Activated naive CD8-positive, alpha-beta T cell (primary cell): ENCODE measurements around the gene GALNT4.

Source experiments
- H3K27ac Mint-ChIP-seq: one replicate; pipeline ENCODE4 v1.8.0; 2021; ENCODE audit warnings: mixed read lengths
- H3K27me3 Mint-ChIP-seq: one replicate; pipeline ENCODE4 v1.8.0; 2021; ENCODE audit warnings: mixed read lengths
- H3K36me3 Mint-ChIP-seq: one replicate; pipeline ENCODE4 v1.8.0; 2021; ENCODE audit warnings: mixed read lengths
- H3K4me1 Mint-ChIP-seq: one replicate; pipeline ENCODE4 v1.8.0; 2021; ENCODE audit warnings: low read depth, mixed read lengths
- H3K4me3 Mint-ChIP-seq: one replicate; pipeline ENCODE4 v1.8.0; 2021; ENCODE audit warnings: mild to moderate bottlenecking, mixed read lengths
- H3K9me3 Mint-ChIP-seq: one replicate; pipeline ENCODE4 v1.8.0; 2021; ENCODE audit warnings: low read depth, mixed read lengths

GALNT4 gene

GRCh38 chr12:89492883-89493282 is 31.7 kb downstream of the GALNT4 start:
- H3K27me3 Mint-ChIP-seq = no peaks in the 10 kb centered on the region
- H3K36me3 Mint-ChIP-seq = peaks cover 11% of the 10 kb centered on the region
- peaks cover 22% of the 10 kb centered on the region for H3K4me1 Mint-ChIP-seq
- H3K4me3 Mint-ChIP-seq = no peak overlapping the region
- peak overlapping the region; percentile 64 for H3K27ac Mint-ChIP-seq
- H3K9me3 Mint-ChIP-seq = no peaks in the 10 kb centered on the region

GRCh38 chr12:89490922-89491321 is 33.7 kb downstream of the GALNT4 start:
- Mint-ChIP-seq H3K9me3 (no peaks in the 10 kb centered on the region), H3K36me3 (peaks cover 22% of the 10 kb centered on the region), H3K4me3 (no peak overlapping the region), H3K27me3 (no peaks in the 10 kb centered on the region), H3K27ac (no peak overlapping the region), H3K4me1 (peaks cover 19% of the 10 kb centered on the region)

- no peaks in the 10 kb centered on the region for H3K27me3 Mint-ChIP-seq
- no peaks in the 10 kb centered on the region for H3K4me1 Mint-ChIP-seq
- H3K36me3 Mint-ChIP-seq = peaks cover 26% of the 10 kb centered on the region
- H3K9me3 Mint-ChIP-seq = no peaks in the 10 kb centered on the region
- H3K4me3 Mint-ChIP-seq = no peak overlapping the region
- no peak overlapping the region for H3K27ac Mint-ChIP-seq
Observed at GRCh38 chr12:89486264-89486663, 38.3 kb downstream of the GALNT4 start.

GRCh38 chr12:89484470-89484869 is 40.1 kb downstream of the GALNT4 start:
- H3K4me3 Mint-ChIP-seq = no peak overlapping the region
- no peaks in the 10 kb centered on the region for H3K27me3 Mint-ChIP-seq
- H3K27ac Mint-ChIP-seq = no peak overlapping the region
- no peaks in the 10 kb centered on the region for H3K4me1 Mint-ChIP-seq
- peaks cover 28% of the 10 kb centered on the region for H3K36me3 Mint-ChIP-seq
- no peaks in the 10 kb centered on the region for H3K9me3 Mint-ChIP-seq

GRCh38 chr12:89481213-89481914 is 43.2 kb downstream of the GALNT4 start:
- H3K27me3 Mint-ChIP-seq = no peaks in the 10 kb centered on the region
- peaks cover 6% of the 10 kb centered on the region for H3K4me1 Mint-ChIP-seq
- no peak overlapping the region for H3K27ac Mint-ChIP-seq
- no peak overlapping the region for H3K4me3 Mint-ChIP-seq
- no peaks in the 10 kb centered on the region for H3K9me3 Mint-ChIP-seq
- H3K36me3 Mint-ChIP-seq = peaks cover 21% of the 10 kb centered on the region

DNA sequence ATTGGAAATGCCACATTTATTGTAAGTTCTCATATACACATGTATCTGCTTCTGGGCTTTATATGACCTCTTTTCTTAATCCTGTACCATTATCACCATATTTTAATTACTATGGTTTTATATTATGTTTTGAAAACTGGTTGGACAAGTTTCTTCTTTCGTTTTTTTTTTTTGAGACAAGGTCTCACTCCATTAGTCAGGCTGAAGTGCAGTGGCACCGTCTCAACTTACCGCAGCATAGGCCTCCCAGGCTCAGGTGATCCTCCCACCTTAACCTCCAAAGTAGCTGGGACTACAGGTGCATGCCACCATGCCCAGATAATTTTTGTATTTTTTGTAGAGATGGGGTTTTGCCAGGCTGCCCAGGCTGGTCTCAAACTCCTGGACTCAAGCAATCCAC is 44.6 kb downstream of the GALNT4 start:
- Mint-ChIP-seq H3K4me1 (peaks cover 10% of the 10 kb centered on the region), H3K27ac (no peak overlapping the region), H3K9me3 (no peaks in the 10 kb centered on the region), H3K27me3 (no peaks in the 10 kb centered on the region), H3K4me3 (no peak overlapping the region), H3K36me3 (peaks cover 10% of the 10 kb centered on the region)

GRCh38 chr12:89477633-89478279 is 46.8 kb downstream of the GALNT4 start:
- H3K9me3 Mint-ChIP-seq = no peaks in the 10 kb centered on the region
- no peak overlapping the region for H3K4me3 Mint-ChIP-seq
- H3K36me3 Mint-ChIP-seq = peaks cover 5% of the 10 kb centered on the region
- peaks cover 13% of the 10 kb centered on the region for H3K4me1 Mint-ChIP-seq
- no peaks in the 10 kb centered on the region for H3K27me3 Mint-ChIP-seq
- H3K27ac Mint-ChIP-seq = peak overlapping the region; percentile 17

GRCh38 chr12:89476904-89477595 is 47.5 kb downstream of the GALNT4 start:
- no peak overlapping the region for H3K4me3 Mint-ChIP-seq
- H3K36me3 Mint-ChIP-seq = peaks cover 4% of the 10 kb centered on the region
- H3K27ac Mint-ChIP-seq = no peak overlapping the region

DNA sequence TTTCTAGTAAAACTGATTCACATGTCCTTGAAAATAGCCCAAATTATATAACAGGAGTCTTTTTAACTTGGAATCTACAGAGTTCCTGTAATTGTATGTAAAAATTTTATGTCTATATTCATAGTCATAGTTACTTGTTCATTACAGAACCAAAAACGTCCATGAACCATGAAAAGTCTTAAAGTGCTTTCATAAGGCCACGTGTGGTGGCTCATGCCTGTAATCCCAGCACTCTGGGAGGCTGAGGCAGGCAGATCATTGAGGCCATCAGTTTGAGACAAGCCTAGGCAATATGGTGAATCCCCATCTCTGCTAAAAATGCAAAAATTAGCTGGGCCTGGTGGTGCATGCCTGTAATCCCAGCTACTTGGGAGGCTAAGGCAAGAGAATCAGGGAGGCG is 48.4 kb downstream of the GALNT4 start:
- H3K27me3 Mint-ChIP-seq = no peaks in the 10 kb centered on the region
- no peak overlapping the region for H3K27ac Mint-ChIP-seq
- H3K4me1 Mint-ChIP-seq = peaks cover 23% of the 10 kb centered on the region
- H3K36me3 Mint-ChIP-seq = peaks cover 2% of the 10 kb centered on the region
- no peak overlapping the region for H3K4me3 Mint-ChIP-seq
- H3K9me3 Mint-ChIP-seq = no peaks in the 10 kb centered on the region

More at GRCh38 chr12:89476904-89477595, 47.5 kb downstream of the GALNT4 start:
- H3K4me1 Mint-ChIP-seq = peaks cover 19% of the 10 kb centered on the region
- no peaks in the 10 kb centered on the region for H3K9me3 Mint-ChIP-seq
- H3K27me3 Mint-ChIP-seq = no peaks in the 10 kb centered on the region

DNA sequence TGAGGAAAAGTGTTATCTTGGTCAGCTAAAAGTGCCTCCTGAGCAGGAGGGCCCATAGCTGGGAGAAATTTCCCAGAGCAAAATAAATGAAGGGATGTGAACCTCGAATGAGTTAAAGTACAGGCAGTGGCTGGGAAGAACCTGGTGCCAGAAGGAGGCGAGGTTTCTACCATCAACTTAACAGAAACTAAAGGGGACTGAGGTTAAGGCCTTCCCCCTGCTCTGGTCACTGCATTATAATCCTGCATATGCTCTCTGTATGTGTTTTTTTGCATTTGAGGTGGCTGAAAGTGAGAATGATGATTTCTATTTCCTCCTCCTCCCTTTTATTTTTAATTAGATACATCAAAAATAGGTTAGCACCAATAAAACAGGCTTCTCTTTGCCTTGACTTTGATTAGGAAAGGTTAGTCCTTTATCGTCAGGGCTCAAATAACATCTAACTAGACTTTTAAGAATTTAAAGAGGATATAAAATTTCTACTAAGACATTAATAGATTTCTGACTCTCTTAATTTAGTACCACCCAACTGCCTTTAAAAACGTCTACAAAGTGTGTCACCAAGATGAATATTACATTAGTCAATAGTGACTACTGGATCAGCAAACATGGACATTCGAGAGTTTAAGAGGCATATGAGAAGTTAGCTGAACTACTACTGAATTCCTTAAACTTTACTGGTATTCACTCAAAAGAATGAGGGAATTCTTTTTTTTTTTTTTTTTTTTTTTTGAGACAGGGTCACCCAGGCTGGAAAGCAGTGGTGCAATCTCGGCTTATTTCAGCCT is 49.2 kb downstream of the GALNT4 start:
- Mint-ChIP-seq H3K4me1 (peaks cover 31% of the 10 kb centered on the region), H3K27me3 (no peaks in the 10 kb centered on the region), H3K9me3 (no peaks in the 10 kb centered on the region), H3K4me3 (no peak overlapping the region), H3K36me3 (no peaks in the 10 kb centered on the region), H3K27ac (peak overlapping the region; percentile 24)

DNA sequence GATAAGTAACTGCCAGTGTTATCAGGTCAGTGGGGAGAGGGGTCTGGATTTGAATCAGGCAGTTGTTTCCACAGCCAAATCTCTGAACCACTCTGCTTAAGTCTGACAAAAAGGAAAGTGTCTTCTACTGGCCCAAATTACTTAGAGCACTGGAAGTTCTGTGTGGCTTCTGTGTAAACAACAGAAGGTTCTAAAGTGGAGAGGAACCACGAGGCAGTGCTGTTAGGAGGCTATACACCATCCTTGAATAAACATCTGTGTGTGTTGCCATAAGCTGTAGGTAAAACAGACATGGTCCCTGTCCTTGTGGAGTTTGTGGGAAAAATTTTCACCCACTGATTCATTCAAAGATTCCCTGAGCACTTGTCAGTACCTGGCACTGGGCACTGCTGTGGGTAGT is 50.0 kb downstream of the GALNT4 start:
- H3K27ac Mint-ChIP-seq = peak overlapping the region; percentile 24
- H3K36me3 Mint-ChIP-seq = no peaks in the 10 kb centered on the region
- peaks cover 34% of the 10 kb centered on the region for H3K4me1 Mint-ChIP-seq
- H3K4me3 Mint-ChIP-seq = no peak overlapping the region
- no peaks in the 10 kb centered on the region for H3K9me3 Mint-ChIP-seq
- no peaks in the 10 kb centered on the region for H3K27me3 Mint-ChIP-seq
